GM21528 (cell line): ENCODE measurements around the gene AGAP1.

Experiments used
- ATAC-seq: cut with Tn5 transposase; IDR thresholded peaks from one replicate; pipeline ENCODE4 v1.9.1; 2021; ENCODE audit warnings: mild to moderate bottlenecking, moderate library complexity; ENCODE audit not compliant: unreplicated experiment, low FRiP score

Gene AGAP1

DNA sequence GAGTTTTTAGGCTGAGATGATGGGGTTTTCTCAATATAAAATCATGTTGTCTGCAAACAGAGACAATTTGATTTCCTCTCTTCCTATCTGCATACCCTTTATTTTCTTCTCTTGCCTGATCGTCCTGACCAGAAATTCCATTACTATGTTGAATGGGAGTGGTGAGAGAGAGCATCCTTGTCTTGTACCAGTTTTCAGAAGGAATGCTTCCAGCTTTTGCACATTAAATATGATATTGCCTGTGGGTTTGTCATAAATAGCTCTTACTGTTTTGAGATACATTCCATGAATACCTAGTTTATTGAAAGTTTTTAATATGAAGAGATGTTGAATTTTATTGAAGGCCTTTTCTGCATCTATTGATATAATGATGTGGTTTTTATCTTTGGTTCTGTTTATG lies 492.5 kb downstream of the AGAP1 start:
- no peak for ATAC-seq

GRCh38 chr2:235988271-235989015 lies 494.6 kb downstream of the AGAP1 start:
- no peak for ATAC-seq

DNA sequence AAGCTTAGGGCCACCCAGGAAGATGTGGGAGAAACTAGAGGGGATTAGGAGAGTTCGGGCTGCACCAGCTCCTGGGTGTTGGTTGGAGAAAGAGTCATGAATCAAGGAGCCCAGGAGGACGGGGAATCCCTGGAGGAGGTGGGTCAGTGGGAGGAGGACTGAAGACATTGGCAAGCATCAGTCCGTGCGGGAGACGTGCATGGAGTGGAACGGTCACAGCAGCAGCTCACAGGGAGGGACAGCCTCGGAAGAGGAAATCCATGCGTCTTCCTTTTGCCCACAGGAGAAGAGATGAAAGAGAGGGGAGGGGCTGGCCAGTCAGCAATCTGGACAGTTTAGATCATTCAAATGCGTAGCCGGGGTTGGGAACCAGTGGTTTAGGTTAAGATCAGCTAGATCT lies 495.7 kb downstream of the AGAP1 start:
- ATAC-seq, result no peak

- ATAC-seq, result no peak
Measured at GRCh38 chr2:235990344-235990743, 496.5 kb downstream of the AGAP1 start.

- ATAC-seq, result no peak
Measured at GRCh38 chr2:235992024-235992423, 498.2 kb downstream of the AGAP1 start.

GRCh38 chr2:235996419-235996818 lies 502.6 kb downstream of the AGAP1 start:
- no peak for ATAC-seq

- ATAC-seq, result no peak
Measured at GRCh38 chr2:235999011-235999410, 505.2 kb downstream of the AGAP1 start.

DNA sequence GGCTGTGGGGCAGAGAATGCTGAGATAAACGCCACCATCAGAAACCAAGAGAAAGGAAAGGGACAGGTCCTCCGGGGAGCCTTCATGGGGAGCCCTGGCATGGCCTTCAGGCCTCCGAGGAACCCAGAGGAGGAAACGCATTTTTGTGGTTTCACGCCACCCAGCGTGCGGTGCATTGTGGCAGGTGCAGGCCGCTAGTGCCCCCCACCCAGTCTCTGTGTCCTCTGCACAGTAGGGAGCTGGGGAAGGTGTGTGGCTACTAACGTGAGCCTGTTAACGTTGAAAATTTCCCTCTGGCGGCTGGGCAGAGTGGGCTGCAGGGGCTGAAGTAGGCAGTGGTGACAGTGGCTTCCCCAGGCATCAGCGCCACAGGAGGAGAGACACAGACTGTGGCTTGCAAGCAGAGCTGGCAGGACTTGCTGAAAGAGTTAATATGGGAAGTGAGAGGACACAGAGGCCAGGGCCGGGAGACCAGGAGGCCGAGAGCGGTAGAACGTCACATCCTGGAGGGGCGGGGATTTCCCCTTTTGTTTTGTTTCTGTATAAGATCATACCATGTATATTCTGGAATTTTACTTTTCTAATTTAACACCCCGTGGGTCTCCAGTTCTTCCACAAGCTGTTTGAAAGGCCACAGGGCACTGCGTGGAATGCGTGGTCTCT lies 507.5 kb downstream of the AGAP1 start:
- ATAC-seq, result no peak

DNA sequence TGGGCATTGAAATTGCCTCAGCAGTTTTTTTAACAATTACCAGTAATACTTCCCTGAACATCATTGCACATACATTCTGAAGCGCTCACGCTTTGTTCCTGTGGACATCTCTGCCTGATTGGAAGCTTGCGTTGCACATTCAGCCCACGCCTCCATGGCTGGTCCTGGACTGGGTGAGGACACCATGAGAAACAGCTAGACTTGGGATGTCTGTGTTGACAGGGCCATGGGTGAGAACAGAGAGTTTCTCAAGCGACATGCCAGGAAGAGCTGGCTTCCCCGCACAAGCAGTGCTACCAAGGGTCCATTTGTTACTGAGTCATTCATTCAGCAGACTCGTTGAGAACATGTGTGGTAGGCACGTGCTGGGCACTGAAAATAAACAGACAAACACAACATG lies 508.0 kb downstream of the AGAP1 start:
- no peak for ATAC-seq

- ATAC-seq, result no peak
Measured at GRCh38 chr2:236008006-236008405, 514.2 kb downstream of the AGAP1 start.

- ATAC-seq, result no peak
Measured at GRCh38 chr2:236008857-236009256, 515.0 kb downstream of the AGAP1 start.

GRCh38 chr2:236010920-236011685 lies 517.3 kb downstream of the AGAP1 start:
- ATAC-seq, result no peak

GRCh38 chr2:236012155-236012554 lies 518.3 kb downstream of the AGAP1 start:
- no peak for ATAC-seq

- no peak for ATAC-seq
Measured at GRCh38 chr2:236014408-236015131, 520.7 kb downstream of the AGAP1 start.

GRCh38 chr2:236015171-236015570 lies 521.3 kb downstream of the AGAP1 start:
- no peak for ATAC-seq

DNA sequence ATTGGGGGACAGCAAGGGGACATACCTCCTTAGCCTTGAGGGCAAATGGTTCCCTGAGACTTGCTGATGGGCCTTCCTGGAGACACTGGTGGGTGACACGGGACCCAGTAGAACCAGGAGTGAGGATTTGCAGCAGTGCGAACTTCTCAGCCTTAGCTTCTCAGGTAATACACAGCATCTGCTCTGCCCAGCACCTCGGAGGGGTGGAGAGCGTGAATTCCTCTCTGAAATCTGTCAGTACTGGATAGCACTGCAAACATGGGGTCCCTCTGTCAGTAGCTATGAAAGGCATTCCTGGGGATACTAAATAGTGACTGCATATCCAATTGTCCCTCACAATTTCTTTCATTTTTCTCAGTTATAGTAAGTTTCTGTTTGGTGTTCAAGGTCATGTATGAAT lies 522.7 kb downstream of the AGAP1 start:
- no peak for ATAC-seq

- ATAC-seq, result no peak
Measured at GRCh38 chr2:236017446-236017845, 523.6 kb downstream of the AGAP1 start.

- ATAC-seq, result no peak
Measured at GRCh38 chr2:236019434-236019833, 525.6 kb downstream of the AGAP1 start.

GRCh38 chr2:236021499-236022057 lies 527.7 kb downstream of the AGAP1 start:
- ATAC-seq, result no peak

DNA sequence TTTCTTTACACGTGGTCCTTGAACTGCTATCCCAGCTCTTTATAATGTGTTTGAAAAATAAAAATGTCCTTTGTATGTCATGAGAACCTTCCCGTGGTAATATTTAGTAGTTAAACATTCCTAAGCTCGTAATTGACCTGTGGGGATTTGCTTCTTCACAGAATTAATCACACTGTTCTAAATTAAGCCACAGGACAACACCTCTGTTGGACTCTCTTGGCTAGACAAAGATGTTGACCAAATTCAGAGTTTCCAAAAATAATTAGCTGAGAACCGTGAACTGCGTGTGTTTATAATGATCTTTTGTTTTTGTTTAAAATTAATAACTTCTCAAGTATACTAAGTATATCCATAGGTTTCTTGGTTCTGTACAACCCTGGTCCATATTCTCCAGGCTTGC lies 528.3 kb downstream of the AGAP1 start:
- no peak for ATAC-seq

GRCh38 chr2:236025892-236026291 lies 532.0 kb downstream of the AGAP1 start:
- no peak for ATAC-seq
